Lower lobe of right lung (tissue), 2 donors: ENCODE data around the gene DCTN1. TPM values are rescaled to one million over a fixed set of nuclear protein-coding genes. Genes with fewer than 3 reads are reported as not detected.

Source experiments
- ATAC-seq, 2 donors: fragments of 200-7000 bp; cut with Tn5 transposase; one replicate each; pipeline ENCODE4 v1.9.1; 2020 to 2022; ENCODE audit warnings: mild to moderate bottlenecking in 2 of 2, moderate library complexity in 2 of 2
- DNase-seq: peaks from one replicate; pipeline ENCODE4 v3.0.0-alpha.2; 2020
- H3K27ac ChIP-seq: fragments of 200-600 bp; one replicate; pipeline ENCODE4 v1.8.0; 2022
- H3K27me3 ChIP-seq: fragments of 200-600 bp; one replicate; pipeline ENCODE4 v1.8.0; 2022; ENCODE audit warnings: low read depth
- H3K36me3 ChIP-seq: fragments of 200-600 bp; one replicate; pipeline ENCODE4 v1.8.0; 2022; ENCODE audit warnings: mild to moderate bottlenecking
- H3K4me1 ChIP-seq: fragments of 200-600 bp; one replicate; pipeline ENCODE4 v1.8.0; 2022
- H3K4me3 ChIP-seq: fragments of 200-600 bp; one replicate; pipeline ENCODE4 v1.8.0; 2022; ENCODE audit warnings: mild to moderate bottlenecking
- H3K9me3 ChIP-seq: fragments of 200-600 bp; one replicate; pipeline ENCODE4 v1.8.0; 2022
- CTCF ChIP-seq: fragments of 200-600 bp; IDR thresholded peaks from one replicate; pipeline ENCODE4 v1.8.0; 2022; ENCODE audit warnings: antibody characterized with exemption, mild to moderate bottlenecking
- intact Hi-C: fragments of 100-400 bp; cut with DNase I; formaldehyde crosslinking; loops from one replicate; pipeline ENCODE4 v1.11.0; 2022
- total RNA-seq: library from RNA; stranded (reverse); fragmentation: NEBNext Ultra II Directional; extraction: Animal tissue kit (Norgen Biotek cat#: 25700); gene quantifications from one replicate; pipeline ENCODE4 v1.2.1, GENCODE V29; 2021
- donor health status: DM: no; HTN: yes; CAD: no; lungs with severe emphysema.

DCTN1 gene
- total RNA-seq, 1 donor from 2014 or later, result 142 TPM

DNA sequence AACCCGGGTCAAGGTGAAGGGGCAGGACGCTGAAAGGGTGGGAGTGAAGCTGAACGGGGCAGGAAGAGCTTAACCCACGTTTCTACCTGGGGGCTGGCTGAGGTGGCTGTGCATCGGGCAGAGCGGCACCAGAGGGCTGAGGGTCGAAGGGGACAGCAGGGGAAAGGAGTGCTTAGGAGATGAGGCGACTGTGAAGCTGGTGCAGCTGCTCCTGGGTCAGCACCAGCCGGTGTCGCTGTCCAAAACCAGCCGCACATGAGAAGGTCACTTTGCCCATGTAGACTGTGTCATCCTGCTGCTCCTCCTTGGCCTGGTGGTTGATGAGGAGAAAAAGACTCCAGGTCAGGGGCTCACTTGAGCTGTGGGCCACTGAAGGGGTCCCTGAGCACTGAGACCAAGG, 18.8 kb downstream of the DCTN1 start:
- Histone ChIP-seq H3K4me1 (no peaks in the 10 kb centered on the region), H3K27me3 (no peaks in the 10 kb centered on the region), H3K27ac (no peak overlapping the region), H3K36me3 (peaks cover 97% of the 10 kb centered on the region), H3K4me3 (no peak overlapping the region), H3K9me3 (no peaks in the 10 kb centered on the region)
- intact Hi-C loops, result no loop called here
- DNase-seq, result no peak
- no peak for ATAC-seq
- no peak for TF ChIP-seq CTCF

- no peaks in the 10 kb centered on the region for H3K9me3 ChIP-seq
- intact Hi-C loops, result no loop called here
- peaks cover 69% of the 10 kb centered on the region for H3K36me3 ChIP-seq
- no peak for TF ChIP-seq CTCF
- no peak for DNase-seq
- H3K4me1 ChIP-seq, result no peaks in the 10 kb centered on the region
- ATAC-seq, result no peak
- H3K27me3 ChIP-seq, result no peaks in the 10 kb centered on the region
- H3K4me3 ChIP-seq, result no peak overlapping the region
- no peak overlapping the region for H3K27ac ChIP-seq
Observed at GRCh38 chr2:74357627-74358026, 22.5 kb downstream of the DCTN1 start.

GRCh38 chr2:74349889-74350288, 30.2 kb downstream of the DCTN1 start:
- no peak for DNase-seq
- no peaks in the 10 kb centered on the region for H3K27me3 ChIP-seq
- no peak overlapping the region for H3K4me3 ChIP-seq
- no peaks in the 10 kb centered on the region for H3K4me1 ChIP-seq
- intact Hi-C loops, result no loop called here
- H3K9me3 ChIP-seq, result no peaks in the 10 kb centered on the region
- H3K27ac ChIP-seq, result no peak overlapping the region
- no peak for TF ChIP-seq CTCF
- no peaks in the 10 kb centered on the region for H3K36me3 ChIP-seq
- ATAC-seq, result no peak

GRCh38 chr2:74347742-74348141, 32.4 kb downstream of the DCTN1 start:
- ATAC-seq, result peak; percentile 47 to 49

DNA sequence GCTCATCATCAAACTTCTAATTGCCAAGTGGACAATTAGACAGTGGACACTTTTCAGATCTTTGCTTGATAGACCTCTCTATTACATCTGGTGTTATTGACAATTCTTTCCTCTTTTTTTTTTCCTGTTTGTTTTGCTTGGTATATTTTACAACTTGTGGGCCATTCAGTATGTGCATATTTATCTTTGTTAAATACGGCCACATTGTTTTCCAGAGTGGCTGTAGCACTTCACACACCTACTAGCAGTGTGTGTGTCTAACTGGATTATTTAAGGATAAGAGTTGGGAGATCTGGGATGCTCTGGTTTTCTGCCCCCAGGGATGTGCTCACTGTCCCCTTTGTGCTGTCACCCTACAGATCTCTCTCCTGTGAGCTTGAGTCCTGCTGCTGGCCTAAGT, 32.8 kb downstream of the DCTN1 start:
- H3K4me1 ChIP-seq, result no peaks in the 10 kb centered on the region
- no peak for ATAC-seq

More at GRCh38 chr2:74347742-74348141, 32.4 kb downstream of the DCTN1 start:
- Histone ChIP-seq H3K4me3 (no peak overlapping the region), H3K9me3 (no peaks in the 10 kb centered on the region), H3K27ac (no peak overlapping the region), H3K36me3 (no peaks in the 10 kb centered on the region), H3K4me1 (no peaks in the 10 kb centered on the region), H3K27me3 (no peaks in the 10 kb centered on the region)
- peak; percentile 58 for DNase-seq
- no peak for TF ChIP-seq CTCF
- intact Hi-C loops, result no loop called here

More for the DNA sequence above, 32.8 kb downstream of the DCTN1 start:
- DNase-seq, result no peak
- Histone ChIP-seq H3K36me3 (no peaks in the 10 kb centered on the region), H3K27me3 (no peaks in the 10 kb centered on the region), H3K9me3 (no peaks in the 10 kb centered on the region), H3K4me3 (no peak overlapping the region), H3K27ac (no peak overlapping the region)
- intact Hi-C loops, result no loop called here
- no peak for TF ChIP-seq CTCF
